HG03439 (cell line): ENCODE results near the gene TRAF7.
"Not testable (repeated sequence)": the region's sequence is repeated elsewhere in the genome, so short reads cannot be mapped to it uniquely, and the experiment has no call there.

ENCODE experiments used
- ATAC-seq: cut with Tn5 transposase; IDR thresholded peaks from one replicate; pipeline ENCODE4 v1.9.1; 2021; ENCODE audit warnings: mild to moderate bottlenecking, moderate library complexity; ENCODE audit not compliant: unreplicated experiment

Gene TRAF7

GRCh38 chr16:2121853-2122252 is 33.7 kb upstream of the TRAF7 start:
- ATAC-seq = no peak

GRCh38 chr16:2122429-2122828 is 33.2 kb upstream of the TRAF7 start:
- no peak for ATAC-seq

GRCh38 chr16:2122934-2123683 is 32.5 kb upstream of the TRAF7 start:
- ATAC-seq = not testable (repeated sequence)

- not testable (repeated sequence) for ATAC-seq
Measured at GRCh38 chr16:2123706-2124376, 31.7 kb upstream of the TRAF7 start.

GRCh38 chr16:2124377-2124693 is 31.2 kb upstream of the TRAF7 start:
- ATAC-seq = not testable (repeated sequence)

- not testable (repeated sequence) for ATAC-seq
Measured at GRCh38 chr16:2124694-2125444, 30.7 kb upstream of the TRAF7 start.

GRCh38 chr16:2125609-2126008 is 30.0 kb upstream of the TRAF7 start:
- ATAC-seq = not testable (repeated sequence)

GRCh38 chr16:2126161-2126743 is 29.3 kb upstream of the TRAF7 start:
- ATAC-seq = not testable (repeated sequence)

- not testable (repeated sequence) for ATAC-seq
Measured at GRCh38 chr16:2126928-2127556, 28.5 kb upstream of the TRAF7 start.

- not testable (repeated sequence) for ATAC-seq
Measured at GRCh38 chr16:2127630-2128280, 27.8 kb upstream of the TRAF7 start.

- not testable (repeated sequence) for ATAC-seq
Measured at GRCh38 chr16:2129251-2129650, 26.3 kb upstream of the TRAF7 start.

GRCh38 chr16:2129890-2130447 is 25.6 kb upstream of the TRAF7 start:
- ATAC-seq = not testable (repeated sequence)

- not testable (repeated sequence) for ATAC-seq
Measured at GRCh38 chr16:2133797-2134196, 21.8 kb upstream of the TRAF7 start.

- not testable (repeated sequence) for ATAC-seq
Measured at GRCh38 chr16:2135071-2135470, 20.5 kb upstream of the TRAF7 start.

GRCh38 chr16:2135770-2136490 is 19.7 kb upstream of the TRAF7 start, which contains the start of gene PKD1:
PKD1 (minus strand) TSS chr16:2135898; CDS start chr16:2135689, 209 bp downstream.
- not testable (repeated sequence) for ATAC-seq

GRCh38 chr16:2142942-2143877 is 12.4 kb upstream of the TRAF7 start:
- no peak for ATAC-seq

GRCh38 chr16:2143878-2144485 is 11.6 kb upstream of the TRAF7 start:
- no peak for ATAC-seq

- ATAC-seq = no peak
Measured at GRCh38 chr16:2145843-2146242, 9.7 kb upstream of the TRAF7 start.
